GM12892 (cell line): Measurements from ENCODE around the gene IFITM2.

Source experiments
- POLR2A ChIP-seq: IDR thresholded peaks from 2 replicates; pipeline ENCODE4 v1.6.1; 2011; ENCODE audit warnings: low read depth, low read length, control low read depth
- TAF1 ChIP-seq: IDR thresholded peaks from 2 replicates; pipeline ENCODE4 v1.6.1; 2011; ENCODE audit warnings: low read depth, mild to moderate bottlenecking, control low read depth, low read length, borderline replicate concordance

DNA sequence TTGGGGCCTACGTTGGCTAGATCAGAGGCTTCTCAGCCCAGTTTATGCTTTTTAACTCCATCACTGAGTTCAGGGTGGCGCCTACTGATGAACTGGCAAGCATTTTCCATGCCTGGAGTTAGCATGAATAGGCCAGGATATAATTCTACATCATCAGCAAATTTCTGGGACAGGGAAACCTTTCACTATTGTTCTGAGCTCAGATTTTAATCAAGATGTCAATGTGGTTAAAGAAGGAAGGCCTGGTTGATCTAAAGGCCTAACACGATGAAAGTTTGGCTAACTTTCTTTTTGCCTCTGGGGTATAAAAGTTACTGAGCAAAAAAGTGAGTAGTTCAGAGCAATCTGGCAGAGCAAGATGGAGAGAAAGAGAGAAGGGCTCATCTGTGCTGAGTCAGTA is 34.7 kb downstream of the IFITM2 start:
- TF ChIP-seq POLR2A (no peak), TAF1 (no peak)
